ENCODE results near the gene ERICH3.

ERICH3 gene

DNA sequence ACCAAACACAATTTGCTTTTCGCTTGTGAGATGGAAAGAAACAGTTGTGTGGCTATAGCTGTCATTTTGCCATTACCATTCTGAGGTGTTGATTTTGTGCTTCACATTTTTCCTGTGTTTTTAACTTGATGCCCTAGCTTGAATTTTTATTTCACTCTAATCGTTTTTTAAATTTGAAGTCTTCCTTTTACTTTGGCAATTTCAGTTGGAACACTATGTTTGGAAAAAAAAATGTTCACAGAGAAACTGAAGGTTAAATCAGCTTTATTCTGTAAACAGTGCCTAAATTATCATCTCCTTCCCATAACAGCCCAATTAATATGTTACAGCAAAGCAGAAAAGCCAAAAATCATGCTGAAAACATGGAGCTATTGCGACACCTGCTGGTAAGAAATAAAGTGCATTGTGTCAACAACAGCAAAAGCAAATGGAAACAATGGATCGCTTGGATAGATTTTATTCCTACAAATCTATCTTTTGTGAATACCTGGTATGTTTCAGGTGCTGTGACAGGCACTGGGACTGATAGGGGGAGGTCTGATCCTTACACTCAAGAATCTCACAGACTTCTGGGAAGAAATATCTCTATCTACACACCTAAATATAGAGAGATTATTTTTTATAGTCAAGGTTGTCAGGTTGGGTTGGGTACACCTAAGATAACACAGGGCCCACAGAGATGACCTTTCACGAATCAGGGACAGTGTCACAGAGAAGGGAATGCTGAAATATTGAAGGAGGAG lies 16.2 kb upstream of the ERICH3 start:
- TF ChIP-seq, protein P1, sequence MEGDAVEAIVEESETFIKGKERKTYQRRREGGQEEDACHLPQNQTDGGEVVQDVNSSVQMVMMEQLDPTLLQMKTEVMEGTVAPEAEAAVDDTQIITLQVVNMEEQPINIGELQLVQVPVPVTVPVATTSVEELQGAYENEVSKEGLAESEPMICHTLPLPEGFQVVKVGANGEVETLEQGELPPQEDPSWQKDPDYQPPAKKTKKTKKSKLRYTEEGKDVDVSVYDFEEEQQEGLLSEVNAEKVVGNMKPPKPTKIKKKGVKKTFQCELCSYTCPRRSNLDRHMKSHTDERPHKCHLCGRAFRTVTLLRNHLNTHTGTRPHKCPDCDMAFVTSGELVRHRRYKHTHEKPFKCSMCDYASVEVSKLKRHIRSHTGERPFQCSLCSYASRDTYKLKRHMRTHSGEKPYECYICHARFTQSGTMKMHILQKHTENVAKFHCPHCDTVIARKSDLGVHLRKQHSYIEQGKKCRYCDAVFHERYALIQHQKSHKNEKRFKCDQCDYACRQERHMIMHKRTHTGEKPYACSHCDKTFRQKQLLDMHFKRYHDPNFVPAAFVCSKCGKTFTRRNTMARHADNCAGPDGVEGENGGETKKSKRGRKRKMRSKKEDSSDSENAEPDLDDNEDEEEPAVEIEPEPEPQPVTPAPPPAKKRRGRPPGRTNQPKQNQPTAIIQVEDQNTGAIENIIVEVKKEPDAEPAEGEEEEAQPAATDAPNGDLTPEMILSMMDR (conservative IDR thresholded peaks at IDR 0.05; ENCODE audit: low read length) = peak; percentile 90
- H3K4me3 ChIP-seq (ENCODE audit: low read length) = no peak overlapping the region
- peak; percentile 63 for DNase-seq (ENCODE audit: low read depth)

DNA sequence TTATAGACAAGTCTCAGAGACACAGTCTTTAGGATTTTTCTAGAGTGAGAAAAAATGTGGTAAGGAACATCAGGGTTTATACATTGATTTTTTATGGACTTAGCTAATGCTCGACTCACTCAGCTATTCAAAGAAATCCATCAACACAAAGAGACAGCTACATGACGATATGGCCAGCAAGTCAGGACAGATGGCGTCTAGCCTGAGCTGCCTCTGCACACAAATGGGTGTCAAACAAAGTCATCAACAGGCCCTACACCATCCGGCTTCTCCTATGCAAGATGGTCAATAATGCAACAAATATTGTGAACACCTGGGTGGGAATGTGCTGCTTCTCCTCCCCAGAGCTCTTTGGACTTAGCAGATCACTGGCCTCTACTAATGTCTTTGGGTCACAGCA lies 13.3 kb upstream of the ERICH3 start:
- no peak overlapping the region for H3K4me3 ChIP-seq (ENCODE audit: low read length)
- TF ChIP-seq, protein P1 (conservative IDR thresholded peaks at IDR 0.05; ENCODE audit: low read length) = no peak
- no peak for DNase-seq (ENCODE audit: low read depth)

DNA sequence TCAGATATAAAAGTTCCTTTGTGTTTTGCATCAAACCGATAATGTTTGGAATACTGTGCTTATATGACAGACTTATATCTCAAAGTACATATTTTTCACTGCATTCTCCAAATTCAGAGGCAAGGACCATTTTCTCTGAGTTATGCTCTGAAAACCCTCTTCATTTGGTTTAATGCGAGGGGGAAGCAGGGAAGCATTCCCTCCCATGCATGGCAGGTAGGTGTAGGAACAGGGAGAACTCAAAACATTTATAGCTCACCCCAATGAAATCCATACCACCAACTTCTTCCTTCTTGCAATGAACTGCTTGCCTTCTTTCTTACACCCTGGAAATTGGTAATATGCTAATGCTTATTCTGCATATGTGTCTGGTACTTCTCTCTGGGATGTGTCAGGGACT lies 10.7 kb upstream of the ERICH3 start:
- TF ChIP-seq, protein P1 (conservative IDR thresholded peaks at IDR 0.05; ENCODE audit: low read length) = no peak
- no peak for DNase-seq (ENCODE audit: low read depth)
- no peak overlapping the region for H3K4me3 ChIP-seq (ENCODE audit: low read length)

DNA sequence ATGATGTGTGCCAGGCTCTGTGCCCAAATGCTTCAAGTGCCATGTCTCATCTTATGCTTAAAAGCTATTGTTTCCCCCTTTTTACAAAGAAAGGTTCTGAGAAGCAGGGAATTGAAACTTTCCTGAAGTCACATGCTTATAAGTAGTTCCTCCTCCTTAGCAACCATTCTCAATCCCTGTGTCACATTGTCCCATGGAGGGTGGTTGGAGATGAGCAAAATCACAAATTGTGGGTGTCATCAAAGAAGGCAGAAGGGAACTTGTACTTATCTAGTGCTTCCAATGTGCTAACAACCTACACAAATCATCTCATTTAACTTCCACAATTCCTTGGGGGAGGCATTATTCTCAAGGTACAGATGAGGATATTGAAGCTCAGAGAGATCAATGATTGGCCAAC lies 10.1 kb upstream of the ERICH3 start:
- H3K4me3 ChIP-seq (ENCODE audit: low read length) = no peak overlapping the region
- TF ChIP-seq, protein P1 (conservative IDR thresholded peaks at IDR 0.05; ENCODE audit: low read length) = no peak
- no peak for DNase-seq (ENCODE audit: low read depth)

DNA sequence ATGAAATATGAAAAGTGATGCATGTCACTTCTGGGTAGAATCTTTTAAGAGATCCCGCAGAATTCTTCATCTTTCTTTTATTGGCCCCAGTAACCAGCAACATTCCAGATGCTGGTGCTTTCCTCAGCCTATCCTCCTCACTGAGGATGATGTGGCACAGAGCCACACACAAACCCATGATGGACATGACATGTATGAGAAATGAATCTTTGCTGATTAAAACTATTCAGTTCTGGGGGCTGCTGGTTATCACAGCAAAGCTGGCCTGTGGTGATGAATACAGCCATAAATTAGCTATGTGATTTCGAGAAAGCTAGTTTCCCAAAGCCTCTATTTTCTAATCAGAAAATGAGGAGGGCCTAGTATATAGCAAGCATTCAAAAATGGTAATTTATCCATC lies 8.3 kb upstream of the ERICH3 start:
- TF ChIP-seq, protein P1 (conservative IDR thresholded peaks at IDR 0.05; ENCODE audit: low read length) = no peak
- H3K4me3 ChIP-seq (ENCODE audit: low read length) = no peak overlapping the region
- DNase-seq (ENCODE audit: low read depth) = no peak

DNA sequence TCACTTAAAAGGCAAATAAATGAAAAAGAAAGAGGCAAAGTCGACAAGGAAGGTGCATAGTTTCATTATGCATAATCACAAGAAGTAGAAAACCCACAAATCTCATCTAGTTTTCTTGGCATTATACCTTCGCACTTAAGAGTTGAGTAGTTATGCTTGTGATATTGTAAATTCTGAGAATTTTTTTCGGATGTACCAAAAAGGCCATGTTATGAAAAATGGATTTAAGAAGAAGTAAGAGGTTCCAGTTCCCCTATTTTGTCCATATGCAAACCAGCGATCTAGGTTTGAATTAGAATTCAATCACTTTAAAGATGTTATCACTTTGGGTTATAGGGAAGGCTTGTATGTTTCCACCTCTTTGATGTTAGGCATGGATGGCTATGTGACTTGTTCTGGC lies 7.9 kb upstream of the ERICH3 start:
- H3K4me3 ChIP-seq (ENCODE audit: low read length) = no peak overlapping the region
- no peak for DNase-seq (ENCODE audit: low read depth)
- TF ChIP-seq, protein P1 (conservative IDR thresholded peaks at IDR 0.05; ENCODE audit: low read length) = no peak

DNA sequence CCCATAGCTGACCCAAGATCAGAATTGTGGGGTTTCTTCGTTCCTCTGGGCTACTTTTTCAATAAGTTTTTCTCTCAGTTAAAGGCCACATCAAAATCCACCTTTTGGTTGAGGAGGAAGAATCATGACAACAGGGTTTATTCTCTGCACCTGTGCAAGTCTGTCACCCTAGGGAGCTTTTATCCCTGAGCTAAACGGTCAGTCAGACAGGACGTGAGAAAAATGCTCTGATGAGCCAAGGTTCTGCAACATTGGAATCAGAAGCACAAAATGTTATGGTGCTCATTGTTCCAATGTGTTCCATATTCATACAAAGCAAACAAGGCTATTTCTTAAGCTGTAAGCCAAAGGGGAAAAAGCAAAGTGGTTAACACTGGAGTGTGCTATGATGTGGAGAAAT lies 7.4 kb upstream of the ERICH3 start:
- no peak overlapping the region for H3K4me3 ChIP-seq (ENCODE audit: low read length)
- TF ChIP-seq, protein P1 (conservative IDR thresholded peaks at IDR 0.05; ENCODE audit: low read length) = no peak

More for the DNA sequence above, 7.4 kb upstream of the ERICH3 start:
- no peak for DNase-seq (ENCODE audit: low read depth)
